Loucy (cell line): ENCODE results near the gene ZNF823.

Source experiments
- H2AFZ ChIP-seq: fragments of 200-600 bp; sonication (generic); 2 replicates; pipeline ENCODE4 v1.6.0; 2016; ENCODE audit warnings: antibody characterized with exemption, mild to moderate bottlenecking, low read length, moderate library complexity
- H3F3A ChIP-seq: fragments of 200-600 bp; 2 replicates; pipeline ENCODE4 v1.6.0; 2016; ENCODE audit warnings: antibody characterized with exemption, low read depth, mild to moderate bottlenecking
- H3K27me3 ChIP-seq: fragments of 200-600 bp; sonication (generic); 2 replicates; pipeline ENCODE4 v1.6.1; 2014; ENCODE audit warnings: low read length, mild to moderate bottlenecking; ENCODE audit not compliant: insufficient read depth, poor library complexity, severe bottlenecking
- H3K36me3 ChIP-seq: fragments of 200-600 bp; sonication (generic); 2 replicates; pipeline ENCODE4 v1.6.1; 2016; ENCODE audit warnings: low read length; ENCODE audit not compliant: insufficient read depth
- H3K4me1 ChIP-seq: fragments of 200-600 bp; sonication (generic); 2 replicates; pipeline ENCODE4 v1.5.1; 2014; ENCODE audit warnings: low read length, mild to moderate bottlenecking; ENCODE audit not compliant: insufficient read depth, poor library complexity, severe bottlenecking
- H3K4me2 ChIP-seq: fragments of 200-600 bp; sonication (generic); 2 replicates; pipeline ENCODE4 v1.6.0; 2014; ENCODE audit warnings: antibody characterized with exemption, low read length, low read depth, mild to moderate bottlenecking; ENCODE audit not compliant: poor library complexity, severe bottlenecking
- H3K4me3 ChIP-seq: fragments of 200-600 bp; sonication (generic); 2 replicates; pipeline ENCODE4 v1.5.1; 2014; ENCODE audit warnings: low read length, mild to moderate bottlenecking, mixed read lengths; ENCODE audit not compliant: poor library complexity, severe bottlenecking
- H3K79me2 ChIP-seq: fragments of 200-600 bp; sonication (generic); 2 replicates; pipeline ENCODE4 v1.6.1; 2014; ENCODE audit warnings: low read length; ENCODE audit not compliant: insufficient read depth
- H3K9ac ChIP-seq: fragments of 200-600 bp; sonication (generic); 2 replicates; pipeline ENCODE4 v1.6.0; 2014; ENCODE audit warnings: mild to moderate bottlenecking, low read depth, low read length, moderate library complexity; ENCODE audit not compliant: poor library complexity, severe bottlenecking
- H3K9me2 ChIP-seq: fragments of 200-600 bp; sonication (generic); replicated peaks from 2 replicates; pipeline ENCODE4 v1.6.1; 2016; ENCODE audit warnings: low read depth, low read length, mixed read lengths
- H3K9me3 ChIP-seq: fragments of 200-600 bp; sonication (generic); 2 replicates; pipeline ENCODE4 v1.6.1; 2014; ENCODE audit warnings: mild to moderate bottlenecking, antibody characterized with exemption, low read length, low read depth; ENCODE audit not compliant: insufficient read depth
- H4K20me1 ChIP-seq: fragments of 200-600 bp; sonication (generic); 2 replicates; pipeline ENCODE4 v1.6.0; 2014; ENCODE audit warnings: antibody characterized with exemption, low read length, mild to moderate bottlenecking; ENCODE audit not compliant: insufficient read depth, poor library complexity, severe bottlenecking
- EZH2phosphoT487 ChIP-seq: fragments of 200-600 bp; IDR thresholded peaks from 2 replicates; pipeline ENCODE4 v1.6.1; 2018; ENCODE audit warnings: antibody characterized with exemption, mild to moderate bottlenecking, moderate library complexity, borderline replicate concordance
- TF ChIP-seq, protein P1 (sequence below): fragments of 200-600 bp; sonication (generic); conservative IDR thresholded peaks from 2 replicates; pipeline ENCODE4 v1.5.1; 2014; ENCODE audit warnings: mild to moderate bottlenecking, antibody characterized with exemption, low read length

ZNF823 gene

GRCh38 chr19:11692127-11692790, 46.5 kb downstream of the ZNF823 start:
- no peak overlapping the region for H3K9ac ChIP-seq
- H3K9me2 ChIP-seq, result no peaks in the 10 kb centered on the region
- H3K4me2 ChIP-seq, result no peak overlapping the region
- no peak overlapping the region for H3K4me3 ChIP-seq
- H3K4me1 ChIP-seq, result peaks cover 15% of the 10 kb centered on the region
- peaks cover 12% of the 10 kb centered on the region for H3K27me3 ChIP-seq
- H3K79me2 ChIP-seq, result no peaks in the 10 kb centered on the region
- TF ChIP-seq EZH2phosphoT487, result no peak
- TF ChIP-seq, protein P1, sequence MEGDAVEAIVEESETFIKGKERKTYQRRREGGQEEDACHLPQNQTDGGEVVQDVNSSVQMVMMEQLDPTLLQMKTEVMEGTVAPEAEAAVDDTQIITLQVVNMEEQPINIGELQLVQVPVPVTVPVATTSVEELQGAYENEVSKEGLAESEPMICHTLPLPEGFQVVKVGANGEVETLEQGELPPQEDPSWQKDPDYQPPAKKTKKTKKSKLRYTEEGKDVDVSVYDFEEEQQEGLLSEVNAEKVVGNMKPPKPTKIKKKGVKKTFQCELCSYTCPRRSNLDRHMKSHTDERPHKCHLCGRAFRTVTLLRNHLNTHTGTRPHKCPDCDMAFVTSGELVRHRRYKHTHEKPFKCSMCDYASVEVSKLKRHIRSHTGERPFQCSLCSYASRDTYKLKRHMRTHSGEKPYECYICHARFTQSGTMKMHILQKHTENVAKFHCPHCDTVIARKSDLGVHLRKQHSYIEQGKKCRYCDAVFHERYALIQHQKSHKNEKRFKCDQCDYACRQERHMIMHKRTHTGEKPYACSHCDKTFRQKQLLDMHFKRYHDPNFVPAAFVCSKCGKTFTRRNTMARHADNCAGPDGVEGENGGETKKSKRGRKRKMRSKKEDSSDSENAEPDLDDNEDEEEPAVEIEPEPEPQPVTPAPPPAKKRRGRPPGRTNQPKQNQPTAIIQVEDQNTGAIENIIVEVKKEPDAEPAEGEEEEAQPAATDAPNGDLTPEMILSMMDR, result no peak
- peaks cover 6% of the 10 kb centered on the region; the same call in 1 of the 2 replicates for H3K9me3 ChIP-seq
- no peaks in the 10 kb centered on the region for H3F3A ChIP-seq
- no peak overlapping the region for H2AFZ ChIP-seq
- H4K20me1 ChIP-seq, result no peaks in the 10 kb centered on the region
- no peaks in the 10 kb centered on the region for H3K36me3 ChIP-seq

GRCh38 chr19:11685676-11686650, 52.8 kb downstream of the ZNF823 start:
- Histone ChIP-seq H3K9me2 (no peaks in the 10 kb centered on the region), H3K4me3 (no peak overlapping the region), H3K79me2 (no peaks in the 10 kb centered on the region), H3K9ac (no peak overlapping the region), H3K36me3 (no peaks in the 10 kb centered on the region), H2AFZ (no peak overlapping the region), H3K4me1 (no peaks in the 10 kb centered on the region), H3K4me2 (no peak overlapping the region), H4K20me1 (no peaks in the 10 kb centered on the region), H3K9me3 (peaks cover 18% of the 10 kb centered on the region; the same call in 1 of the 2 replicates), H3K27me3 (peaks cover 3% of the 10 kb centered on the region), H3F3A (no peaks in the 10 kb centered on the region)
- TF ChIP-seq, protein P1, result no peak
- no peak for TF ChIP-seq EZH2phosphoT487

- H3K9me2 ChIP-seq, result no peaks in the 10 kb centered on the region
- H3K9ac ChIP-seq, result no peak overlapping the region
- H2AFZ ChIP-seq, result no peak overlapping the region
- H3F3A ChIP-seq, result no peaks in the 10 kb centered on the region
- no peaks in the 10 kb centered on the region for H3K36me3 ChIP-seq
- peaks cover 3% of the 10 kb centered on the region for H3K27me3 ChIP-seq
- peaks cover 27% of the 10 kb centered on the region; the same call in 1 of the 2 replicates for H3K9me3 ChIP-seq
- H4K20me1 ChIP-seq, result no peaks in the 10 kb centered on the region
- H3K4me3 ChIP-seq, result no peak overlapping the region
- no peaks in the 10 kb centered on the region for H3K79me2 ChIP-seq
- no peaks in the 10 kb centered on the region for H3K4me1 ChIP-seq
- no peak for TF ChIP-seq EZH2phosphoT487
- TF ChIP-seq, protein P1, result no peak
- H3K4me2 ChIP-seq, result no peak overlapping the region
These were observed 53.6 kb downstream of the ZNF823 start for GRCh38 chr19:11684987-11685675.
